K562 (cell line): ENCODE measurements around the gene NPTX2. TPM values are rescaled to one million over a fixed set of nuclear protein-coding genes. Genes with fewer than 3 reads are reported as not detected.

Experiments used
- ATAC-seq: fragments of 200-7000 bp; cut with Tn5 transposase; 3 replicates; pipeline ENCODE4 v1.9.1; 2020; ENCODE audit warnings: moderate library complexity
- BruUV-seq: library from RNA; stranded (reverse); fragments of 400-500 nt; replicated peaks from 2 replicates; lab custom pipeline; 2021; lab: Mats Ljungman, UMichigan
- CTCF ChIA-PET: fragments of 300-600 bp; formaldehyde crosslinking; extraction: SDS; loops from one replicate; lab custom pipeline; 2021; ENCODE audit warnings: low intra/inter-chr PET ratio; lab: Yijun Ruan, JAX
- POLR2A ChIA-PET: fragments of 300-600, 350-650 bp; sonication (Branson Sonifier 250); formaldehyde crosslinking; extraction: SDS; loops from one replicate; lab custom pipeline; 2021; ENCODE audit warnings: antibody characterized with exemption, inconsistent platforms; lab: Yijun Ruan, JAX
- DNase-seq, 4 experiments: peaks; one replicate each; pipeline versions ENCODE4 v3.0.0 to v3.0.0-alpha.2; 2011 to 2018; ENCODE audit warnings: low spot score in 3 of 4, mixed read lengths in 3 of 4; ENCODE audit errors: extremely low read depth in 1 of 4
- FAIRE-seq: peaks from 2 replicates; lab custom pipeline; 2011; peaks lifted over from hg19 to GRCh38; lab: Jason Lieb, UNC
- H2AFZ ChIP-seq: 2 replicates; pipeline ENCODE4 v1.6.0; 2011; ENCODE audit warnings: low read depth, low read length, control low read depth, inconsistent platforms
- H3K27ac ChIP-seq: fragments of 200-600 bp; 3 replicates; pipeline ENCODE4 v1.8.0; 2011; ENCODE audit warnings: low read depth, mild to moderate bottlenecking, control low read depth, inconsistent platforms, low read length, moderate library complexity, mixed read lengths; ENCODE audit errors: extremely low read depth
- H3K27me3 ChIP-seq, 2 experiments: fragments of 300-600 bp in 1 of 2; 2 replicates in 1 of 2; 3 replicates in 1 of 2; pipeline versions ENCODE4 v1.6.0 to v1.8.0; 2011; ENCODE audit warnings: inconsistent platforms in 2 of 2, low read length in 2 of 2, mild to moderate bottlenecking in 1 of 2, mixed read lengths in 1 of 2, moderate library complexity in 1 of 2; ENCODE audit not compliant: control insufficient read depth in 2 of 2, insufficient read depth in 2 of 2
- H3K36me3 ChIP-seq: fragments of 300-600 bp; 3 replicates; pipeline ENCODE4 v1.8.0; 2011; ENCODE audit warnings: mild to moderate bottlenecking, low read length, inconsistent platforms; ENCODE audit not compliant: control insufficient read depth, insufficient read depth
- H3K4me1 ChIP-seq, 2 experiments: fragments of 200-600 bp in 1 of 2; replicated peaks in 1 of 2; 2 replicates in 1 of 2; 3 replicates in 1 of 2; pipeline versions ENCODE4 v1.5.1 to v1.8.0; 2011; ENCODE audit warnings: inconsistent platforms in 2 of 2, low read length in 2 of 2, mild to moderate bottlenecking in 1 of 2, mixed read lengths in 1 of 2, moderate library complexity in 1 of 2; ENCODE audit not compliant: control insufficient read depth in 2 of 2, insufficient read depth in 2 of 2
- H3K4me2 ChIP-seq: 2 replicates; pipeline ENCODE4 v1.6.1; 2011; ENCODE audit warnings: low read length, control low read depth, inconsistent platforms, mixed read lengths; ENCODE audit not compliant: insufficient read depth
- H3K4me3 ChIP-seq: fragments of 200-600 bp; sonication (generic), shearing (Covaris generic); 2 replicates; pipeline ENCODE4 v1.5.1; 2016; ENCODE audit warnings: control low read depth, inconsistent platforms
- H3K79me2 ChIP-seq: fragments of 200-600 bp; 3 replicates; pipeline ENCODE4 v1.8.0; 2011; ENCODE audit warnings: low read length, inconsistent platforms; ENCODE audit not compliant: control insufficient read depth, insufficient read depth
- H3K9ac ChIP-seq, 2 experiments: 2 replicates each; pipeline versions ENCODE4 v1.6.0 to v1.6.1; 2011; ENCODE audit warnings: low read depth in 2 of 2, low read length in 2 of 2, control low read depth in 1 of 2, inconsistent platforms in 1 of 2, mild to moderate bottlenecking in 1 of 2, mixed read lengths in 1 of 2; ENCODE audit not compliant: insufficient read depth in 1 of 2
- H3K9me1 ChIP-seq: one replicate; pipeline ENCODE4 v1.6.0; 2011; ENCODE audit warnings: inconsistent platforms, mild to moderate bottlenecking, low read length, moderate library complexity; ENCODE audit not compliant: control insufficient read depth, insufficient read depth
- H3K9me3 ChIP-seq: replicated peaks from 2 replicates; pipeline ENCODE4 v1.5.1; 2011; ENCODE audit warnings: low read depth, low read length, inconsistent platforms; ENCODE audit not compliant: control insufficient read depth, insufficient read depth
- H4K20me1 ChIP-seq: replicated peaks from 2 replicates; pipeline ENCODE4 v1.6.1; 2011; ENCODE audit warnings: low read length, inconsistent platforms, mixed read lengths; ENCODE audit not compliant: control insufficient read depth, insufficient read depth
- ZFP36 ChIP-seq: fragments of 150-350 bp; IDR thresholded peaks from 2 replicates; pipeline ENCODE4 v1.6.1; 2018; ENCODE audit warnings: low read length, low read depth; ENCODE audit not compliant: partially characterized antibody
- whole genome bisulfite sequencing: fragments of 100-300 bp; shearing (Covaris generic); methylation state at CpG from one replicate; pipeline ENCODE4 v1.1.6; 2016; ENCODE audit warnings: low coverage, mixed read lengths; ENCODE audit not compliant: insufficient coverage; ENCODE audit errors: missing lambda C conversion rate; 5-methylcytosine and 5-hydroxymethylcytosine counted together
- in situ Hi-C: fragments of 300-500 bp; cut with MboI; formaldehyde crosslinking; loops from 4 replicates; pipeline ENCODE4 v1.15.0; 2018; ENCODE audit warnings: inconsistent platforms, mixed read lengths
- intact Hi-C: fragments of 100-400 bp; cut with micrococcal nuclease; formaldehyde crosslinking; loops from 2 replicates; pipeline ENCODE4 v1.14.2; 2022
- polyA plus RNA-seq, 8 experiments: library from polyadenylated mRNA; depleted of rRNA in 4 of 8; stranded (reverse) in 5 of 8; unstranded in 3 of 8; fragments of >200 nt; fragmentation: Nextera tagmentation in 2 of 8; fragmentation: Illumina TruSeq in 1 of 8; extraction: Ambion mirVana in 2 of 8; extraction: Trizol in 1 of 8; gene quantifications; 2 replicates each; pipeline versions ENCODE4 v1.2.1 to v1.2.3, GENCODE V29; 2011 to 2014; ENCODE audit warnings: inconsistent platforms in 1 of 8, missing spikeins in 1 of 8
- total RNA-seq, 7 experiments: library from RNA; depleted of rRNA in 6 of 7; stranded (reverse); fragments of >200 nt in 6 of 7; fragmentation: Illumina TruSeq in 2 of 7; extraction: Trizol in 2 of 7; gene quantifications; 2 replicates each; pipeline versions ENCODE4 v1.2.1 to v1.2.3, GENCODE V29; 2011 to 2021; ENCODE audit warnings: low replicate concordance in 1 of 7
- TF ChIP-seq, protein P1 (sequence below): fragments of 450-650 bp; IDR thresholded peaks from 2 replicates; pipeline ENCODE4 v1.7.0; 2016; ENCODE audit warnings: borderline replicate concordance

The NPTX2 gene
- total and polyA plus RNA-seq, 9 of the 15 experiments (the other 6 are each of a cell fraction or from before 2014, with no cell fraction given), result 0.07 TPM; not detected in 8

DNA sequence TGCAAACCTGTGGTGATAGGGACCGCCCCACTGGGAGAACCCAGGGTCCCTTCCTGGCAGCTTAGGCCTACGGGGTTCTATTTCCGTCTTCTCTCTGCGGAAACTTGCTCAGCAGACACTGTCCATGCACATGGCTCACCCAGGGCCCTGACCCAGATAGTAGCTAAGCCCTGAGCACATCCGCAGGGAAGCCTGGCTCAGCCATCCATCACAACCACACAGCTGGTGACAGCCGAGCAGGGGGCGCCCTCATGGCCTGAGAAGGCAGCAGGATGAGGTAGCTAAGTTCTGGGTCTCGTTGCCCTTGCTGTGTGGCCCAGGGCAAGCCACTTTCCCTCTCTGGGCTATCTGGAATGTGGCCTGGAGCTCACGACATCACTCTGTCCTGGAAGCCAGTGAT, 23.3 kb downstream of the NPTX2 start:
- Histone ChIP-seq H3K27ac (no peak overlapping the region), H3K9me1 (no peaks in the 10 kb centered on the region), H3K4me3 (no peak overlapping the region), H4K20me1 (no peaks in the 10 kb centered on the region), H3K36me3 (no peaks in the 10 kb centered on the region), H2AFZ (no peak overlapping the region), H3K9me3 (no peaks in the 10 kb centered on the region), H3K27me3 (no peaks in the 10 kb centered on the region), H3K9ac (no peak overlapping the region), H3K79me2 (no peaks in the 10 kb centered on the region), H3K4me1 (no peaks in the 10 kb centered on the region), H3K4me2 (no peak overlapping the region)
- no TSS peak for BruUV-seq
- CTCF ChIA-PET, result no interaction called here
- DNase-seq, result no peak
- intact Hi-C loops (no loop called here), in situ Hi-C loops (no loop called here)
- peak; percentile 39 for TF ChIP-seq ZFP36
- TF ChIP-seq, protein P1, sequence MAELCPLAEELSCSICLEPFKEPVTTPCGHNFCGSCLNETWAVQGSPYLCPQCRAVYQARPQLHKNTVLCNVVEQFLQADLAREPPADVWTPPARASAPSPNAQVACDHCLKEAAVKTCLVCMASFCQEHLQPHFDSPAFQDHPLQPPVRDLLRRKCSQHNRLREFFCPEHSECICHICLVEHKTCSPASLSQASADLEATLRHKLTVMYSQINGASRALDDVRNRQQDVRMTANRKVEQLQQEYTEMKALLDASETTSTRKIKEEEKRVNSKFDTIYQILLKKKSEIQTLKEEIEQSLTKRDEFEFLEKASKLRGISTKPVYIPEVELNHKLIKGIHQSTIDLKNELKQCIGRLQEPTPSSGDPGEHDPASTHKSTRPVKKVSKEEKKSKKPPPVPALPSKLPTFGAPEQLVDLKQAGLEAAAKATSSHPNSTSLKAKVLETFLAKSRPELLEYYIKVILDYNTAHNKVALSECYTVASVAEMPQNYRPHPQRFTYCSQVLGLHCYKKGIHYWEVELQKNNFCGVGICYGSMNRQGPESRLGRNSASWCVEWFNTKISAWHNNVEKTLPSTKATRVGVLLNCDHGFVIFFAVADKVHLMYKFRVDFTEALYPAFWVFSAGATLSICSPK, result no peak
- POLR2A ChIA-PET, result no interaction called here
- FAIRE-seq, result no peak
- 0% methylated on average over 9 of the region's 9 CpGs for WGBS
- ATAC-seq, result no peak
